Endometrium (tissue), 2 donors: ENCODE data around the gene UVRAG.
"Not testable (repeated sequence)": the region's sequence is repeated elsewhere in the genome, so short reads cannot be mapped to it uniquely, and the experiment has no call there.

Experiments
- FAIRE-seq: peaks from 2 replicates; lab custom pipeline; 2012; peaks lifted over from hg19 to GRCh38; lab: Jason Lieb, UNC
- donor health status: control.
- donor health status: control.

UVRAG gene

GRCh38 chr11:76075716-76076115 is 260.7 kb downstream of the UVRAG start:
- no peak for FAIRE-seq

- FAIRE-seq, result not testable (repeated sequence)
Observed at GRCh38 chr11:76076253-76076652, 261.2 kb downstream of the UVRAG start.

GRCh38 chr11:76076749-76077148 is 261.7 kb downstream of the UVRAG start:
- no peak for FAIRE-seq

GRCh38 chr11:76077575-76078150 is 262.7 kb downstream of the UVRAG start:
- FAIRE-seq, result no peak

- FAIRE-seq, result not testable (repeated sequence)
Observed at GRCh38 chr11:76081084-76081483, 266.1 kb downstream of the UVRAG start.

GRCh38 chr11:76083563-76084451 is 268.8 kb downstream of the UVRAG start:
- no peak for FAIRE-seq

GRCh38 chr11:76085270-76085669 is 270.3 kb downstream of the UVRAG start:
- FAIRE-seq, result no peak

GRCh38 chr11:76086743-76087635 is 272.0 kb downstream of the UVRAG start:
- FAIRE-seq, result no peak

- FAIRE-seq, result no peak
Observed at GRCh38 chr11:76087749-76088148, 272.7 kb downstream of the UVRAG start.

- no peak for FAIRE-seq
Observed at GRCh38 chr11:76088511-76088910, 273.5 kb downstream of the UVRAG start.

GRCh38 chr11:76090174-76090573 is 275.2 kb downstream of the UVRAG start:
- no peak for FAIRE-seq

- no peak for FAIRE-seq
Observed at GRCh38 chr11:76090821-76091220, 275.8 kb downstream of the UVRAG start.

- no peak for FAIRE-seq
Observed at GRCh38 chr11:76094740-76095139, 279.7 kb downstream of the UVRAG start.

GRCh38 chr11:76095891-76096290 is 280.9 kb downstream of the UVRAG start:
- no peak for FAIRE-seq

GRCh38 chr11:76096552-76096951 is 281.5 kb downstream of the UVRAG start:
- FAIRE-seq, result no peak

- FAIRE-seq, result no peak
Observed at GRCh38 chr11:76102802-76103201, 287.8 kb downstream of the UVRAG start.

- FAIRE-seq, result no peak
Observed at GRCh38 chr11:76103460-76103859, 288.4 kb downstream of the UVRAG start.

GRCh38 chr11:76104285-76104684 is 289.3 kb downstream of the UVRAG start:
- FAIRE-seq, result no peak

- FAIRE-seq, result no peak
Observed at GRCh38 chr11:76105637-76106036, 290.6 kb downstream of the UVRAG start.

- no peak for FAIRE-seq
Observed at GRCh38 chr11:76107971-76108370, 293.0 kb downstream of the UVRAG start.

GRCh38 chr11:76114238-76114637 is 299.2 kb downstream of the UVRAG start:
- no peak for FAIRE-seq

GRCh38 chr11:76115555-76115954 is 300.5 kb downstream of the UVRAG start:
- FAIRE-seq, result no peak

- FAIRE-seq, result no peak
Observed at GRCh38 chr11:76119032-76119431, 304.0 kb downstream of the UVRAG start.
